GM21390 (cell line): Measurements from ENCODE around the gene CTXND1.

ENCODE experiments used
- ATAC-seq: cut with Tn5 transposase; IDR thresholded peaks from one replicate; pipeline ENCODE4 v1.9.1; 2021; ENCODE audit not compliant: unreplicated experiment

CTXND1 gene

GRCh38 chr15:80259942-80260510 lies 8.0 kb upstream of the CTXND1 start:
- ATAC-seq = no peak

GRCh38 chr15:80251428-80252120 lies 439 bp downstream of the CTXND1 start:
- no peak for ATAC-seq

- no peak for ATAC-seq
Measured at GRCh38 chr15:80250614-80251427, 1.2 kb downstream of the CTXND1 start.

GRCh38 chr15:80249973-80250372 lies 2.0 kb downstream of the CTXND1 start:
- ATAC-seq = no peak

GRCh38 chr15:80247320-80247719 lies 4.7 kb downstream of the CTXND1 start:
- no peak for ATAC-seq

GRCh38 chr15:80246425-80246894 lies 5.6 kb downstream of the CTXND1 start:
- no peak for ATAC-seq

- no peak for ATAC-seq
Measured at GRCh38 chr15:80242802-80243201, 9.2 kb downstream of the CTXND1 start.

GRCh38 chr15:80242132-80242769 lies 9.8 kb downstream of the CTXND1 start:
- no peak for ATAC-seq

- ATAC-seq = no peak
Measured at GRCh38 chr15:80241508-80241907, 10.5 kb downstream of the CTXND1 start.

GRCh38 chr15:80240276-80240675 lies 11.7 kb downstream of the CTXND1 start:
- no peak for ATAC-seq

GRCh38 chr15:80234883-80235282 lies 17.1 kb downstream of the CTXND1 start:
- ATAC-seq = peak; percentile 57

- no peak for ATAC-seq
Measured at GRCh38 chr15:80233581-80233980, 18.4 kb downstream of the CTXND1 start.

GRCh38 chr15:80231371-80231770 lies 20.6 kb downstream of the CTXND1 start:
- no peak for ATAC-seq

GRCh38 chr15:80228959-80229610 lies 22.9 kb downstream of the CTXND1 start:
- ATAC-seq = no peak

- ATAC-seq = no peak
Measured at GRCh38 chr15:80219955-80220354, 32.1 kb downstream of the CTXND1 start.

- ATAC-seq = no peak
Measured at GRCh38 chr15:80217327-80217900, 34.6 kb downstream of the CTXND1 start.

GRCh38 chr15:80216911-80217310 lies 35.1 kb downstream of the CTXND1 start:
- no peak for ATAC-seq

GRCh38 chr15:80216141-80216540 lies 35.9 kb downstream of the CTXND1 start:
- ATAC-seq = no peak

- no peak for ATAC-seq
Measured at GRCh38 chr15:80214910-80215309, 37.1 kb downstream of the CTXND1 start.

GRCh38 chr15:80211976-80212375 lies 40.0 kb downstream of the CTXND1 start:
- ATAC-seq = no peak
